ENCODE data around the gene ITGA1.

Gene ITGA1

DNA sequence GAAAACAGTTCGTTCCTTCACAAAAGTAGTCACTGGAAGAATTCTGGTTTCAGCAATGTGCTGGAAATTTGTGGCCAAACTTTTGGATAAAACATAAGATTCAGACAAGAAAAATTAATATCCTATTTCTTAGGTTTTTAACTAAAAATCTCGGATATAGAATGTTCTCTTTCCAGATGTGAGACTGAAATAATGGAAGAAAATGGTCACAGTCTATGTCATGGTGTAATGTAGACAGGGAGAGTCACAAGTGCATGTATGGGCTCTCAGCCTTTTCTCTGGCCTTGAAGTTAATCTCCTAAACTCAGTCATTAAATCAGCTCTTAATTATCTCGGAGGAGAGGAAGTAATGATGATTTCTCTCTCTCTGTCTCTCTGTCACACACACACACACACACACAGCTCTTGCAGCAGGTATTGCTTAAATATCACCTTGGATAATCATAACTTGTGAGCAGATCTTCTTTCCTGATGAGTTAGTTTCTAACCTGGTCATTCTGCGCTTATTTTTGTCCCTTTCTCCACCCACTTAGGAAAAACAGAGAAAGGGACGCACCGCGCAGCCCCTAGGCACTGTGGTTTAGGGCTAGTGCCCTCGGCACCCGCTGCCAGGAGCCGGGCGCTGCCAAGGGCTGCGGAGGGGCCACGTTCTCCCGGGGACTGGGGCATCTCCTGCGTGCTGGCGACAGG lies 200.8 kb downstream of the ITGA1 start:
- DNase-seq: no peak
- peak overlapping the region; percentile 69 to 74 for H3K27ac ChIP-seq
- H3K27me3 ChIP-seq: no peaks in the 10 kb centered on the region
- H3K9me3 ChIP-seq: no peaks in the 10 kb centered on the region
- H3K4me1 ChIP-seq: peaks cover 0 to 19% (median 7%) of the 10 kb centered on the region in 4 donors
- intact Hi-C loops (cut with DNase I; ENCODE audit: low total_unique reads): no loop called here
- peak overlapping the region; percentile 61 to 77 for H3K4me3 ChIP-seq
- no peaks in the 10 kb centered on the region for H3K36me3 ChIP-seq
- TF ChIP-seq, protein P1, sequence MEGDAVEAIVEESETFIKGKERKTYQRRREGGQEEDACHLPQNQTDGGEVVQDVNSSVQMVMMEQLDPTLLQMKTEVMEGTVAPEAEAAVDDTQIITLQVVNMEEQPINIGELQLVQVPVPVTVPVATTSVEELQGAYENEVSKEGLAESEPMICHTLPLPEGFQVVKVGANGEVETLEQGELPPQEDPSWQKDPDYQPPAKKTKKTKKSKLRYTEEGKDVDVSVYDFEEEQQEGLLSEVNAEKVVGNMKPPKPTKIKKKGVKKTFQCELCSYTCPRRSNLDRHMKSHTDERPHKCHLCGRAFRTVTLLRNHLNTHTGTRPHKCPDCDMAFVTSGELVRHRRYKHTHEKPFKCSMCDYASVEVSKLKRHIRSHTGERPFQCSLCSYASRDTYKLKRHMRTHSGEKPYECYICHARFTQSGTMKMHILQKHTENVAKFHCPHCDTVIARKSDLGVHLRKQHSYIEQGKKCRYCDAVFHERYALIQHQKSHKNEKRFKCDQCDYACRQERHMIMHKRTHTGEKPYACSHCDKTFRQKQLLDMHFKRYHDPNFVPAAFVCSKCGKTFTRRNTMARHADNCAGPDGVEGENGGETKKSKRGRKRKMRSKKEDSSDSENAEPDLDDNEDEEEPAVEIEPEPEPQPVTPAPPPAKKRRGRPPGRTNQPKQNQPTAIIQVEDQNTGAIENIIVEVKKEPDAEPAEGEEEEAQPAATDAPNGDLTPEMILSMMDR (IDR thresholded peaks at IDR 0.05): no peak

DNA sequence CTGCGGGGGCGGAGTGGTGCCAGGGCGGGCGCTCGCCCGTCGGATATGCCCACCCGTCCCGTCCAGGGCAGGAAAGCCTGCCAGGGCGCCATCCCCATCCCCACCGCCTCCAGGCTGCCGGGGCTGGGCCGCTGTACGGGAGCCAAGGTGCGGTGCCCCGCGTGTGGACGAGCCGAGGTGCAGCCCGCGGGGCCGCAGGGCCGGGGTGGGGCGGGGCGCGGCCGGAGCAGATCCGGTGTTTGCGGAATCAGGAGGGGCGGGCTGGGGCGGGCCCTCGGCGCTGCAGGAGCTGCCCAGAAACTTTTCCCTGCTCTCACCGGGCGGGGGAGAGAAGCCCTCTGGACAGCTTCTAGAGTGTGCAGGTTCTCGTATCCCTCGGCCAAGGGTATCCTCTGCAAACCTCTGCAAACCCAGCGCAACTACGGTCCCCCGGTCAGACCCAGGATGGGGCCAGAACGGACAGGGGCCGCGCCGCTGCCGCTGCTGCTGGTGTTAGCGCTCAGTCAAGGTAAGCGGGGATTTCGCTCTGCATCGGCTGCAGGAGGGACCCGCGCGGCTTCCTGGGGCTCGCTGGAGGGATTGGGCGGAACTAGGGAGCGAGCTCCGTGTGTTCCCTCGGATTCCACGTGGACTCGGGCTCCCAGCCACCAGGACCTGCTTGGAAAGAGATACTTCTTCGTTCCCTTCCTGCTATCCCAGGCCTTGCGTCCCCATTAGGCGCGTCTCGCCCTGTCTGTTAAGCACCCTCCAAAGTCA lies 201.5 kb downstream of the ITGA1 start, which contains the start of gene ITGA2:
ITGA2 (plus strand) TSS at position 328 of the 756 bp plus-strand sequence; CDS start at position 445, 117 bp downstream.
- no peaks in the 10 kb centered on the region for H3K36me3 ChIP-seq
- peak within 1 kb of the TSS; percentile 69 to 74 for H3K27ac ChIP-seq
- TF ChIP-seq, protein P1 (IDR thresholded peaks at IDR 0.05): no peak
- intact Hi-C loops (cut with DNase I; ENCODE audit: low total_unique reads): no loop called here
- H3K9me3 ChIP-seq: no peaks in the 10 kb centered on the region
- DNase-seq: peak; percentile 28 to 67
- H3K4me1 ChIP-seq: peaks cover 0 to 19% (median 7%) of the 10 kb centered on the region in 4 donors
- no peaks in the 10 kb centered on the region for H3K27me3 ChIP-seq
- H3K4me3 ChIP-seq: peak within 1 kb of the TSS; percentile 61 to 77

DNA sequence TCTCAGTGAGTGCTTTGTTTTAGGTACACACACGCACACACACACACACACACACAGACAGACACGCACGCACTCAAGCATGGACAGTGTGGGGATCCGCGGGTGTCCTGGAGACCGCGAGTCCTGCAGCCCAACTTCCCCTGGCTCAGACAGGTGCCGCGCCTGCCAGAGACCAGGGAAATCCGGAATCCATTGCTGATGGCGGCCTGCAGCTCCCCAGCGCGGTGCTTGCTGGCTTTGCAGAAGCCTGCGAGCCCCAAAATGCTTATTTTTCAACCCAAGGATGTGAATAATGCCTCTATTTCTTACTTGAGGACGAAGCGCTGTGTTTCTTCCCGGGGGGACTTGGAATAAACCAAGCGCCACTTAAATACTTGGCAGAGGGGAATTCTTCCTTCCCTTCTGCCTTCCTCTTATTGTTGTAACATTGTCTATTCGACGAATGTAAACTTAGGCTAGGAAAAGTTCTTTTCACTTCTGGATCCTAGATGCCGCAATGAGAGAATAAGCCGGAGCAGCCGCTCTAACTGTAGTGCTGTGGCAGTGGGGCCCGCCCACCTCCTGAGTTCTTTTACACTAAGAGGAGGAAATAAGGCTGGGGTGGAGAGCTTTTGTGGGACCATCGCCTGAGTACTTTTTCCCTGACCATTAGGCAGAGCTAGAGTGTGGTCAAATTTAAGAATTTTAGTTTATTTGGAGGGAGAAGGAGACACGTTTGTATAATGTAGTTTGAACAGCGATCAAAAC lies 202.2 kb downstream of the ITGA1 start:
- Histone ChIP-seq H3K4me1 (peaks cover 0 to 19% (median 7%) of the 10 kb centered on the region in 4 donors), H3K27me3 (no peaks in the 10 kb centered on the region), H3K9me3 (no peaks in the 10 kb centered on the region), H3K36me3 (no peaks in the 10 kb centered on the region), H3K27ac (peak overlapping the region; percentile 6 to 69), H3K4me3 (peak overlapping the region; percentile 61 to 77)
- TF ChIP-seq, protein P1 (IDR thresholded peaks at IDR 0.05): peak; percentile 13 to 35
- intact Hi-C loops (cut with DNase I; ENCODE audit: low total_unique reads): no loop called here
- DNase-seq: peak; percentile 40 to 67

DNA sequence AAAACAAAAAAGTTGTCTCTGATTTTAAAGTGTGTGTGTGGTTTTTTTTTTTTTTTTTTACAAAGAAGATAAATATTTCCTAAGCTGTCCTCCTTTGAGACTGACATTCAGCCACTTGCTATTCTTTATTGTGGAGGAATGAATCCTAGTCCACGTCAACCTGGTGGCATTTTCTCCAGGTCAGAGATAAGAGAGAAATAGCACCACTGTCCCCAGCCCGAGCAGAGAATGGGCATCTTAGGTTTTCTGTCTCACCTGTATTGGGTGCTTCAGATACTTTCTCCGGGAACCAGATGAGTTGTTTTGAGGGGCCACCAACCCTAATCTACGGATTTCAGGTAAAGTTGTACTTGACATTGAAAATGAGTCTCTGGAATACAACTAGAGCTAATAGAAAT lies 202.8 kb downstream of the ITGA1 start:
- H3K4me1 ChIP-seq: peaks cover 0 to 19% (median 7%) of the 10 kb centered on the region in 4 donors
- intact Hi-C loops (cut with DNase I; ENCODE audit: low total_unique reads): no loop called here
- DNase-seq: no peak
- TF ChIP-seq, protein P1 (IDR thresholded peaks at IDR 0.05): no peak
- H3K4me3 ChIP-seq: peak overlapping the region; percentile 61 to 77
- H3K27ac ChIP-seq: peak overlapping the region in 1 of 2 donors; percentile 69
- H3K36me3 ChIP-seq: no peaks in the 10 kb centered on the region
- no peaks in the 10 kb centered on the region for H3K9me3 ChIP-seq
- no peaks in the 10 kb centered on the region for H3K27me3 ChIP-seq

DNA sequence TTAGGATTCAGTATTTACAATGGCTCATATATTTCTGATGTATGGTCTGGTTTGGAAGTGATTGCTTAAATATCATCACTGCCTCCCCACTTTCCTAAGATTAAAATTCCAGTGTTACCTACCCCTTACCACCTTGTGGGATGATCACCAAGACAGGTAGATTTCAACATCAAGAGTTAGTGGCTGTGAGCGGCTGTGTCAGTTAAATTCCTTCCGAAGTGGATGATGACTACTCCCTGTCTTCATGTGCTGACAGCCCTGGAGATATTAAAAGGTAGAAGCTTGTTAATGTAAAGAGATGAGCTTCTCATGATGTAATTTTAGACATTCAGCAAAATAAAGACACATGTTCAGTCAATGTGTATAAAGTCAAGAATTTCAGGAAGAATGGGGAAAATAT lies 205.7 kb downstream of the ITGA1 start:
- no peak overlapping the region for H3K27ac ChIP-seq
- no peak overlapping the region for H3K4me3 ChIP-seq
- H3K36me3 ChIP-seq: no peaks in the 10 kb centered on the region
- no peaks in the 10 kb centered on the region for H3K9me3 ChIP-seq
- no peak for DNase-seq
- H3K4me1 ChIP-seq: peaks cover 0 to 15% (median 7%) of the 10 kb centered on the region in 4 donors
- TF ChIP-seq, protein P1 (IDR thresholded peaks at IDR 0.05): no peak
- intact Hi-C loops (cut with DNase I; ENCODE audit: low total_unique reads): no loop called here
- H3K27me3 ChIP-seq: no peaks in the 10 kb centered on the region
